Activated CD8-positive, alpha-beta memory T cell treated with anti-CD3 and anti-CD28 coated beads for 36 hours (primary cell): ENCODE results near the gene KIFBP. TPM values are rescaled to one million over a fixed set of nuclear protein-coding genes. Genes with fewer than 3 reads are reported as not detected.
"Not testable (repeated sequence)": the region's sequence is repeated elsewhere in the genome, so short reads cannot be mapped to it uniquely, and the experiment has no call there.

ENCODE experiments used
- CTCF ChIA-PET: fragments of 350-600 bp; sonication (Branson Sonifier 250); formaldehyde crosslinking; loops from one replicate; lab custom pipeline; 2021; ENCODE audit warnings: antibody characterized with exemption; lab: Charles Lee
- POLR2A ChIA-PET: fragments of 350-600 bp; sonication (Branson Sonifier 250); formaldehyde crosslinking; loops from one replicate; lab custom pipeline; 2021; ENCODE audit warnings: antibody characterized with exemption; lab: Charles Lee
- total RNA-seq, 2 experiments: library from RNA; stranded (reverse); gene quantifications; one replicate each; pipeline ENCODE4 v1.2.3, GENCODE V29; 2021

The KIFBP gene, protein sequence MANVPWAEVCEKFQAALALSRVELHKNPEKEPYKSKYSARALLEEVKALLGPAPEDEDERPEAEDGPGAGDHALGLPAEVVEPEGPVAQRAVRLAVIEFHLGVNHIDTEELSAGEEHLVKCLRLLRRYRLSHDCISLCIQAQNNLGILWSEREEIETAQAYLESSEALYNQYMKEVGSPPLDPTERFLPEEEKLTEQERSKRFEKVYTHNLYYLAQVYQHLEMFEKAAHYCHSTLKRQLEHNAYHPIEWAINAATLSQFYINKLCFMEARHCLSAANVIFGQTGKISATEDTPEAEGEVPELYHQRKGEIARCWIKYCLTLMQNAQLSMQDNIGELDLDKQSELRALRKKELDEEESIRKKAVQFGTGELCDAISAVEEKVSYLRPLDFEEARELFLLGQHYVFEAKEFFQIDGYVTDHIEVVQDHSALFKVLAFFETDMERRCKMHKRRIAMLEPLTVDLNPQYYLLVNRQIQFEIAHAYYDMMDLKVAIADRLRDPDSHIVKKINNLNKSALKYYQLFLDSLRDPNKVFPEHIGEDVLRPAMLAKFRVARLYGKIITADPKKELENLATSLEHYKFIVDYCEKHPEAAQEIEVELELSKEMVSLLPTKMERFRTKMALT
- total RNA-seq = 10 to 100 TPM; 21.4 TPM

GRCh38 chr10:68988530-68989316, at the start of gene KIFBP:
KIFBP (plus strand) TSS chr10:68988803; CDS start chr10:68988833, 30 bp downstream.
- ChIA-PET CTCF (interaction anchor here (1.1 to 1.2 kb wide), 2 partner anchors 15 to 28 kb away, joined by 3 to 4 read pairs; no protein-coding TSS in a partner anchor), POLR2A (interaction anchor here (0.6 kb wide), 1 partner anchor 31 kb away, joined by 3 read pairs; no protein-coding TSS in a partner anchor)

DNA sequence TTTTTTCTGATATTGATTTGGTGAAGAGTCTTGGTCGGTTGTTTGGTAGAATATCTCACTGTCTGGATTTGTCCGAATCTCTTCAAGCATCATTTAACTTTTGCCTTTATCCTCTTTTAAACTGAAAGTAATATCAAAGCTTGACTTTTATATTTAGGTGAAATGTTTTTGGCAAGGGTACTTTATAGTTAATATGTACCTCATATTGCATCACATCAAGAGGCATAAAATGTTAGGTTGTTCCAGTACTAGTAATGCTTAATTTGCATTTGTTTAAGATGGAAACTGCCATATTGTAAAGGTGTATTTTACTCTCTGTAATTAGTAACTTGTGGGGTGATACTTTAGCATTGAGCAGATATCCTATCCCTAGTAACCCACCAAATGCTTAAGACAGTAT, 49.7 kb upstream of the KIFBP start:
- POLR2A ChIA-PET = no interaction called here
- CTCF ChIA-PET = no interaction called here

DNA sequence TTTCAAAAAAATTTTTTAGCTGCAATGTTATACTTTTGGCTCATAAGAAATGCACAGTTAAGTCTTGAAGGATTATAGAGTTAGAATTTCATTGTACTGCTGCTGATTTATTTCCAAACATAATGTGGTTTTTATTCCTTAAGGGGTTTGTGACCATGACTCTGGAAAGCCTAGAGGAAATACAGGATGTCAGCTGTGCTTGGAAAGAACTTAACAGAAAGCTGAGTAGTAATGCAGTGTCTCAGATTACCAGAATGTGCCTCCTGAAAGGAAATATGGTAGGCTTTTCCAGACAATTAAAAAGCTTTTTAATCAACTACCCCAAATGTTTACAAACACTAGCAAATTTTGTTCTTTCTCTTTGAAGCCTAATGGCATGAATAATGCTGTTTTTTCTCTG, 47.7 kb upstream of the KIFBP start:
- CTCF ChIA-PET = interaction anchor here (1.4 kb wide), 1 partner anchor 9 kb away, joined by 4 read pairs; no protein-coding TSS in a partner anchor
- POLR2A ChIA-PET = interaction anchor here (0.6 kb wide), 1 partner anchor 16 kb away, joined by 4 read pairs; no protein-coding TSS in a partner anchor

- ChIA-PET CTCF (no interaction called here), POLR2A (no interaction called here)
Measured at GRCh38 chr10:68950598-68950997, 38.0 kb upstream of the KIFBP start.

GRCh38 chr10:68954904-68955303, 33.7 kb upstream of the KIFBP start:
- CTCF ChIA-PET = interaction anchor here (1.0 to 2.0 kb wide), 5 partner anchors 10 to 274 kb away, joined by 3 to 6 read pairs (median 3); no protein-coding TSS in a partner anchor
- POLR2A ChIA-PET = interaction anchor here (1.0 to 2.7 kb wide), 4 partner anchors 17 to 133 kb away, joined by 3 to 18 read pairs (median 4); partner anchors contain the start of genes DDX50 and SRGN

- CTCF ChIA-PET = interaction anchor here (0.8 to 2.0 kb wide), 8 partner anchors 9 to 274 kb away, joined by 3 to 6 read pairs (median 3); no protein-coding TSS in a partner anchor
- POLR2A ChIA-PET = interaction anchor here (0.7 to 2.7 kb wide), 10 partner anchors 16 to 234 kb away, joined by 3 to 18 read pairs (median 3); partner anchors contain the start of genes DDX50 and SRGN
Measured at GRCh38 chr10:68955355-68955831, 33.2 kb upstream of the KIFBP start.

GRCh38 chr10:68955832-68956532, 32.6 kb upstream of the KIFBP start, which contains the start of gene DDX21:
DDX21 (plus strand) TSS chr10:68956170; CDS start chr10:68956226, 56 bp downstream.
- CTCF ChIA-PET = interaction anchor here (0.8 to 2.0 kb wide), 10 partner anchors 9 to 273 kb away, joined by 3 to 6 read pairs (median 3); no protein-coding TSS in a partner anchor
- POLR2A ChIA-PET = interaction anchor here (0.7 to 2.7 kb wide), 13 partner anchors 8 to 234 kb away, joined by 3 to 18 read pairs (median 3); partner anchors contain the start of genes DDX50 and SRGN

DNA sequence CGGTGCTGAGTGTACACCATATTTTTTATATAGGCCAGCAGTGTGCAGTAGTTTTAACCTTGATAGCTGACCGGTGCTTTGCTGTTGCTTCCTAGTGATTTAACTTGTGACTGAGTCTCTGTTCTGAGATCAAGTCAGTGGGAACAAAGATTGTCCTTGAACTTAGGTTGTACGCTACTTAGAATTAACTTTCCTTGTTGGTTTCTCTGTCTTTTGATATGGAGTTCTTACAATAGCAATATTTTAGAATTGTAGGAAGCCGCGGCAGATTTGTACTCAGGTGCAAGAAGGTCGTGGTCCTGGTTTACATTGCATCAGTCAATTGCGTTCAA, 31.4 kb upstream of the KIFBP start:
- POLR2A ChIA-PET = interaction anchor here (1.3 to 2.7 kb wide), 3 partner anchors 13 to 132 kb away, joined by 4 to 18 read pairs (median 5); partner anchors contain the start of gene DDX50

GRCh38 chr10:68957654-68958053, 30.9 kb upstream of the KIFBP start:
- ChIA-PET CTCF (no interaction called here), POLR2A (interaction anchor here (0.7 to 2.7 kb wide), 4 partner anchors 13 to 57 kb away, joined by 3 to 18 read pairs (median 4); partner anchors contain the start of gene DDX50)

More for the DNA sequence above, 31.4 kb upstream of the KIFBP start:
- CTCF ChIA-PET = interaction anchor here (0.7 kb wide), 1 partner anchor 131 kb away, joined by 3 read pairs; no protein-coding TSS in a partner anchor

DNA sequence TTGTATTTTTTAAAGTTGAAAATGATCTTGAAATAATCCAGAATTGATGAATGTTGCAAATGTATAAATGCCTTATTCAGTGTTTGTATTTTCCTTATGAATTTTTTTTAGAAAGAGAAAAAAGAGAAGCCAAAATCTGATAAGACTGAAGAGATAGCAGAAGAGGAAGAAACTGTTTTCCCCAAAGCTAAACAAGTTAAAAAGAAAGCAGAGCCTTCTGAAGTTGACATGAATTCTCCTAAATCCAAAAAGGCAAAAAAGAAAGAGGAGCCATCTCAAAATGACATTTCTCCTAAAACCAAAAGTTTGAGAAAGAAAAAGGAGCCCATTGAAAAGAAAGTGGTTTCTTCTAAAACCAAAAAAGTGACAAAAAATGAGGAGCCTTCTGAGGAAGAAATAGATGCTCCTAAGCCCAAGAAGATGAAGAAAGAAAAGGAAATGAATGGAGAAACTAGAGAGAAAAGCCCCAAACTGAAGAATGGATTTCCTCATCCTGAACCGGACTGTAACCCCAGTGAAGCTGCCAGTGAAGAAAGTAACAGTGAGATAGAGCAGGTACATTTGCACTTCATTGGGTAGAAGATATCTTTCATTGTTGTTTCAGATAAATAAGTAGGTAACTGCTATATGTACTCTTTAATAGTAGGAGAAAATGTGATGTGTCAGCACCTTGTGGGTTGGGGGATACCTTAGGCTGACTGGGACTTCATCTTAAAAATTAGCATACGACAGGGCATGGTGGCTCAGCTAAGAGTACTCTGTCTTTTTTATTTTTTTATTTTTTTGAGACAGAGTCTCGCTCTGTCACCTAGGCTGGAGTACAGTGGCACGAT, 28.7 kb upstream of the KIFBP start:
- CTCF ChIA-PET = interaction anchor here (1.9 kb wide), 1 partner anchor 13 kb away, joined by 4 read pairs; no protein-coding TSS in a partner anchor
- POLR2A ChIA-PET = interaction anchor here (0.6 kb wide), 1 partner anchor 100 kb away, joined by 4 read pairs; no protein-coding TSS in a partner anchor

DNA sequence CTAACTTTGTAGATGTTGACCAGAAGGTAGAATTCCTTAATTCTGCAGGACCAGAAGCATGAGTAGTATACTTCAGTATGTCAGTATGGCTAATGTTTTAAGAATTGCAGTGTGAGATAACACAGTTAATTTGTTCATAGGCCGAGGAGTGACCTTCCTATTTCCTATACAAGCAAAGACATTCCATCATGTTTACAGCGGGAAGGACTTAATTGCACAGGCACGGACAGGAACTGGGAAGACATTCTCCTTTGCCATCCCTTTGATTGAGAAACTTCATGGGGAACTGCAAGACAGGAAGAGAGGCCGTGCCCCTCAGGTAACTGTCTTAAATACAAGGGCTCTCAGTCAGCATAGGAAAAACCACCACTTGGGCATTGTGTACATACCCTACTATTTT, 25.5 kb upstream of the KIFBP start:
- ChIA-PET POLR2A (no interaction called here), CTCF (no interaction called here)

GRCh38 chr10:68973975-68974374, 14.6 kb upstream of the KIFBP start:
- CTCF ChIA-PET = interaction anchor here (1.1 kb wide), 1 partner anchor 15 kb away, joined by 3 read pairs; no protein-coding TSS in a partner anchor

GRCh38 chr10:68975936-68976473, 12.6 kb upstream of the KIFBP start:
- CTCF ChIA-PET = not testable (repeated sequence)
- POLR2A ChIA-PET = interaction anchor here (0.7 to 1.2 kb wide), 2 partner anchors 25 to 179 kb away, joined by 3 read pairs; no protein-coding TSS in a partner anchor

More at GRCh38 chr10:68973975-68974374, 14.6 kb upstream of the KIFBP start:
- POLR2A ChIA-PET = interaction anchor here (0.5 kb wide), 1 partner anchor 188 kb away, joined by 3 read pairs; no protein-coding TSS in a partner anchor

GRCh38 chr10:68979738-68980137, 8.9 kb upstream of the KIFBP start:
- CTCF ChIA-PET, POLR2A ChIA-PET: not testable (repeated sequence)

GRCh38 chr10:68981074-68981473, 7.5 kb upstream of the KIFBP start:
- ChIA-PET POLR2A (interaction anchor here (0.6 to 0.8 kb wide), 2 partner anchors 23 to 63 kb away, joined by 3 to 4 read pairs; no protein-coding TSS in a partner anchor), CTCF (interaction anchor here (0.5 to 1.4 kb wide), 2 partner anchors 10 to 137 kb away, joined by 5 read pairs; no protein-coding TSS in a partner anchor)

DNA sequence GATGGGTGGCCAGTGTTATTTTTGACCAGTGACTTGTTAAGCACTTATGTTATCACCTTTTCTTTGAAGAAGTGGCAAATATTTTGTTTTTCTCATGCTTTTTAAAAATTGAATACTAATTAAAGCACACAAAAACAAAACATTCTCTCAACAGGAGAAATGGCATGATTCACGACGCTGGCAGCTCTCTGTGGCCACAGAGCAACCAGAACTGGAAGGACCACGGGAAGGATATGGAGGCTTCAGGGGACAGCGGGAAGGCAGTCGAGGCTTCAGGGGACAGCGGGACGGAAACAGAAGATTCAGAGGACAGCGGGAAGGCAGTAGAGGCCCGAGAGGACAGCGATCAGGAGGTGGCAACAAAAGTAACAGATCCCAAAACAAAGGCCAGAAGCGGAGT, 6.2 kb upstream of the KIFBP start:
- ChIA-PET CTCF (no interaction called here), POLR2A (no interaction called here)
